Upper lobe of left lung (tissue), 4 donors: ENCODE data around the gene CCT6B.

Source experiments
- CTCF ChIP-seq, 6 experiments: fragments of 450-650 bp in 4 of 6; fragments of 200-600 bp in 2 of 6; sonication (generic) in 2 of 6; IDR thresholded peaks; one replicate each; pipeline ENCODE4 v1.5.1; 2016 to 2019; ENCODE audit warnings: antibody characterized with exemption in 6 of 6
- EP300 ChIP-seq, 4 donors: sonication (generic); formaldehyde crosslinking; IDR thresholded peaks; one replicate each; pipeline ENCODE4 v1.5.1; 2017; ENCODE audit warnings: antibody characterized with exemption in 4 of 4, control low read depth in 2 of 4
- POLR2A ChIP-seq, 4 donors: fragments of 450-650 bp; IDR thresholded peaks; one replicate each; pipeline ENCODE4 v1.5.1; 2016 to 2017; ENCODE audit warnings: antibody characterized with exemption in 4 of 4, mild to moderate bottlenecking in 2 of 4
- POLR2AphosphoS5 ChIP-seq, 2 donors: sonication (generic); formaldehyde crosslinking; IDR thresholded peaks; one replicate each; pipeline ENCODE4 v1.5.1; 2017; ENCODE audit warnings: antibody characterized with exemption in 2 of 2

DNA sequence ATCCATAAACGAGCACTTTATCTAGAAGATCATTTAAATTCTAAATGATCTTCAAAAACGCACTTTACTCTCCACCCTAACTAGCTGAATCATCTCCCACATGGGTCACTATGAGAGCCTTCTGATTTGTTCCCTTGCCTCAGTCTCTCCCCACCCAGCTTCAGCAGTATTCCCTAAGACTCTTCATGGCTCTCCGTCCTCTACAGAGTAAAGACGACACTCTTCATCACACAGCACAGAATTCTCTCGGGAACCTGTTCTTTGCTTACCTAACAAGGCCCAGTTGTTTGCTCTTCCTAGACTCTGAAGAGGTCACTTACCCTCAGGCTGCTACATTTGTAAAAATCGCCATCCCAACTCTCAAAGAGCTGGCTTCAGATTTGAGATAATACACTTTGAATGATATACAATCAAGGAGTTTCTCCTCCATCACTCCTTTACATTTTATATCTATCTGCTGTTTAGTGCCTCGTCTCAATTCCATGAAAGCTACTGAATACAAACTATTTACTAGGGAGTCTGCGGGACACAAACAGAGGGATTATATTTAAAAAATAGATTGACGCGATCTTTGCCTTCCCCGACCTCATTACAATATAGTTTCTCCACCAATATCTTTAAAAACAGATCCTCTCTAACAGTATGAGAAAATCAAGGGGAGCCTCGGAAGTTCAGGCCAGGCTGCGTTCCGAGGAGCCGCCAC lies 18.5 kb upstream of the CCT6B start:
- no peak for TF ChIP-seq CTCF (IDR thresholded peaks at IDR 0.05)
- TF ChIP-seq POLR2AphosphoS5 (IDR thresholded peaks at IDR 0.05) = no peak
- no peak for TF ChIP-seq EP300 (IDR thresholded peaks at IDR 0.05)
- TF ChIP-seq POLR2A (IDR thresholded peaks at IDR 0.05) = no peak
